DOHH2 (cell line): ENCODE data around the gene GNB1L.
A peak's percentile ranks its signal among the peaks of the same experiment; 100 is the strongest.

Experiments
- H3F3A ChIP-seq: fragments of 200-600 bp; sonication (generic), shearing (Covaris generic); 2 replicates; pipeline ENCODE4 v1.6.0; 2016; ENCODE audit warnings: antibody characterized with exemption, mild to moderate bottlenecking; ENCODE audit not compliant: control insufficient read depth, insufficient read depth
- H3K27ac ChIP-seq: fragments of 200-600 bp; sonication (generic); 2 replicates; pipeline ENCODE4 v1.5.1; 2014; ENCODE audit warnings: low read depth, mild to moderate bottlenecking, low read length, moderate library complexity
- H3K27me3 ChIP-seq: fragments of 200-600 bp; sonication (generic); 2 replicates; pipeline ENCODE4 v1.6.1; 2014; ENCODE audit warnings: mild to moderate bottlenecking, low read length, mixed read lengths; ENCODE audit not compliant: control insufficient read depth
- H3K36me3 ChIP-seq: fragments of 200-600 bp; sonication (generic); 2 replicates; pipeline ENCODE4 v1.6.1; 2014; ENCODE audit warnings: mild to moderate bottlenecking, low read length, moderate library complexity, mixed read lengths; ENCODE audit not compliant: control insufficient read depth
- H3K4me1 ChIP-seq: fragments of 200-600 bp; sonication (generic); 2 replicates; pipeline ENCODE4 v1.6.1; 2014; ENCODE audit warnings: mild to moderate bottlenecking, low read length, mixed read lengths; ENCODE audit not compliant: control insufficient read depth
- H3K4me2 ChIP-seq: fragments of 200-600 bp; sonication (generic); 2 replicates; pipeline ENCODE4 v1.6.0; 2014; ENCODE audit warnings: mild to moderate bottlenecking, low read length, moderate library complexity
- H3K4me3 ChIP-seq: fragments of 200-600 bp; sonication (generic); 2 replicates; pipeline ENCODE4 v1.5.1; 2014; ENCODE audit warnings: mild to moderate bottlenecking, low read length, mixed read lengths
- H3K79me2 ChIP-seq: fragments of 200-600 bp; sonication (generic); 2 replicates; pipeline ENCODE4 v1.6.1; 2014; ENCODE audit warnings: mild to moderate bottlenecking, low read length, mixed read lengths; ENCODE audit not compliant: control insufficient read depth
- H3K9me2 ChIP-seq: fragments of 200-600 bp; sonication (generic); replicated peaks from 2 replicates; pipeline ENCODE4 v1.6.1; 2014; ENCODE audit warnings: mild to moderate bottlenecking, low read length, mixed read lengths; ENCODE audit not compliant: control insufficient read depth
- H3K9me3 ChIP-seq: fragments of 200-600 bp; sonication (generic); 2 replicates; pipeline ENCODE4 v1.6.1; 2014; ENCODE audit warnings: antibody characterized with exemption, low read length, mixed read lengths; ENCODE audit not compliant: control insufficient read depth, insufficient read depth
- H4K20me1 ChIP-seq: fragments of 200-600 bp; sonication (generic); 2 replicates; pipeline ENCODE4 v1.6.0; 2014; ENCODE audit warnings: low read depth, mild to moderate bottlenecking, antibody characterized with exemption, low read length, moderate library complexity; ENCODE audit not compliant: control insufficient read depth, insufficient read depth
- CTCF ChIP-seq: fragments of 200-600 bp; sonication (generic); IDR thresholded peaks from one replicate; pipeline ENCODE4 v1.5.1; 2014; ENCODE audit warnings: antibody characterized with exemption, mild to moderate bottlenecking, low read depth, low read length; ENCODE audit not compliant: poor library complexity, severe bottlenecking
- EZH2phosphoT487 ChIP-seq: fragments of 200-600 bp; sonication (generic); IDR thresholded peaks from 2 replicates; pipeline ENCODE4 v1.6.1; 2017; ENCODE audit warnings: borderline replicate concordance, mild to moderate bottlenecking, antibody characterized with exemption, low read length, moderate library complexity, mixed read lengths

Gene GNB1L

GRCh38 chr22:19757985-19758895, 96.4 kb downstream of the GNB1L start:
- Histone ChIP-seq H3K36me3 (no peaks in the 10 kb centered on the region), H3K4me1 (peaks cover 21% of the 10 kb centered on the region), H3K9me2 (no peaks in the 10 kb centered on the region), H3K4me2 (peak overlapping the region; percentile 67; the same call in 1 of the 2 replicates), H4K20me1 (no peaks in the 10 kb centered on the region), H3K4me3 (no peak overlapping the region), H3K9me3 (no peaks in the 10 kb centered on the region), H3F3A (peaks cover 4% of the 10 kb centered on the region; the same call in 1 of the 2 replicates), H3K79me2 (no peaks in the 10 kb centered on the region), H3K27ac (no peak overlapping the region), H3K27me3 (peaks cover 83% of the 10 kb centered on the region)
- TF ChIP-seq CTCF (no peak), EZH2phosphoT487 (no peak)

- peak overlapping the region; percentile 60 for H3K4me3 ChIP-seq
- no peaks in the 10 kb centered on the region for H3K9me2 ChIP-seq
- H3K79me2 ChIP-seq = no peaks in the 10 kb centered on the region
- no peaks in the 10 kb centered on the region for H3K36me3 ChIP-seq
- H3K9me3 ChIP-seq = no peaks in the 10 kb centered on the region
- no peaks in the 10 kb centered on the region for H4K20me1 ChIP-seq
- H3K4me2 ChIP-seq = peak overlapping the region; percentile 67
- peaks cover 81% of the 10 kb centered on the region for H3K27me3 ChIP-seq
- H3K4me1 ChIP-seq = peaks cover 21% of the 10 kb centered on the region
- H3F3A ChIP-seq = peaks cover 4% of the 10 kb centered on the region; the same call in 1 of the 2 replicates
- TF ChIP-seq EZH2phosphoT487 = no peak
- no peak for TF ChIP-seq CTCF
- no peak overlapping the region for H3K27ac ChIP-seq
These were observed 97.3 kb downstream of the GNB1L start for GRCh38 chr22:19757140-19757984.

GRCh38 chr22:19756288-19757128, 98.2 kb downstream of the GNB1L start:
- H3K79me2 ChIP-seq = no peaks in the 10 kb centered on the region
- peak overlapping the region; percentile 67 for H3K4me2 ChIP-seq
- peaks cover 76% of the 10 kb centered on the region for H3K27me3 ChIP-seq
- H3K36me3 ChIP-seq = no peaks in the 10 kb centered on the region
- H3K27ac ChIP-seq = no peak overlapping the region
- 0 out of 2 replicates have a peak, but pooled peaks have one; percentile 31 for TF ChIP-seq EZH2phosphoT487
- peak; percentile 79 for TF ChIP-seq CTCF
- peak overlapping the region; percentile 60 for H3K4me3 ChIP-seq
- H4K20me1 ChIP-seq = no peaks in the 10 kb centered on the region
- H3K4me1 ChIP-seq = peaks cover 21% of the 10 kb centered on the region
- no peaks in the 10 kb centered on the region for H3K9me2 ChIP-seq
- peaks cover 4% of the 10 kb centered on the region; the same call in 1 of the 2 replicates for H3F3A ChIP-seq
- no peaks in the 10 kb centered on the region for H3K9me3 ChIP-seq
